ENCODE measurements around the gene CYP46A1. TPM values are rescaled to one million over a fixed set of nuclear protein-coding genes. Genes with fewer than 3 reads are reported as not detected.

The CYP46A1 gene
- total and polyA plus RNA-seq, 8 donors, result 1.0 to 5.2 (median 1.8) TPM

DNA sequence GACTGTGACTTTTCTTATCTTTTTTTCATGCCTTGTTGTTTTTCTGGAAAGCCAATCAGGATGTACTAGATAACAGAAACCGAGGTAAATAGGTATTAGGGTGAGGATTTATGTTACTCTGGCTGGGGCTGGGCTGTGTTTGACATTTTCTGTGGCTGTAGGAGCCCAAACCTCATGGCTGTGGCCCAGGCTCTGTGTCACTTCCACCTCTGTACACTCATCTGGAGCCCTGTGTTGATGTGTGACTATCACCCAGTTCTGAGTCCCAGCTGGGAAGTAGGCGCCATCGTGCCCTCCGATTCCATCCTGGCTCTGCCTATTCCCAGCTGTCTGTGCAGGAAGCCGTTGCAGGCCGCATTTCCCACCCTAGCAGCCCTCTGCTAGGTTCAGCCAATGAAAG is 40.8 kb upstream of the CYP46A1 start:
- H3K9me3 ChIP-seq, result no peaks in the 10 kb centered on the region
- TF ChIP-seq, protein P1, sequence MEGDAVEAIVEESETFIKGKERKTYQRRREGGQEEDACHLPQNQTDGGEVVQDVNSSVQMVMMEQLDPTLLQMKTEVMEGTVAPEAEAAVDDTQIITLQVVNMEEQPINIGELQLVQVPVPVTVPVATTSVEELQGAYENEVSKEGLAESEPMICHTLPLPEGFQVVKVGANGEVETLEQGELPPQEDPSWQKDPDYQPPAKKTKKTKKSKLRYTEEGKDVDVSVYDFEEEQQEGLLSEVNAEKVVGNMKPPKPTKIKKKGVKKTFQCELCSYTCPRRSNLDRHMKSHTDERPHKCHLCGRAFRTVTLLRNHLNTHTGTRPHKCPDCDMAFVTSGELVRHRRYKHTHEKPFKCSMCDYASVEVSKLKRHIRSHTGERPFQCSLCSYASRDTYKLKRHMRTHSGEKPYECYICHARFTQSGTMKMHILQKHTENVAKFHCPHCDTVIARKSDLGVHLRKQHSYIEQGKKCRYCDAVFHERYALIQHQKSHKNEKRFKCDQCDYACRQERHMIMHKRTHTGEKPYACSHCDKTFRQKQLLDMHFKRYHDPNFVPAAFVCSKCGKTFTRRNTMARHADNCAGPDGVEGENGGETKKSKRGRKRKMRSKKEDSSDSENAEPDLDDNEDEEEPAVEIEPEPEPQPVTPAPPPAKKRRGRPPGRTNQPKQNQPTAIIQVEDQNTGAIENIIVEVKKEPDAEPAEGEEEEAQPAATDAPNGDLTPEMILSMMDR (IDR thresholded peaks at IDR 0.05), result no peak
- FAIRE-seq (no peak), ATAC-seq (no peak), DNase-seq (no peak)
- WGBS, 2 donors, result 68 to 70% methylated on average over 6 of the region's 6 CpGs
- no peaks in the 10 kb centered on the region for H3K27me3 ChIP-seq
- H3K27ac ChIP-seq, result no peak overlapping the region
- no peaks in the 10 kb centered on the region for H3K4me1 ChIP-seq
- intact Hi-C loops (cut with DNase I), result no loop called here
- no peaks in the 10 kb centered on the region for H3K36me3 ChIP-seq
- no peak overlapping the region for H3K4me3 ChIP-seq

DNA sequence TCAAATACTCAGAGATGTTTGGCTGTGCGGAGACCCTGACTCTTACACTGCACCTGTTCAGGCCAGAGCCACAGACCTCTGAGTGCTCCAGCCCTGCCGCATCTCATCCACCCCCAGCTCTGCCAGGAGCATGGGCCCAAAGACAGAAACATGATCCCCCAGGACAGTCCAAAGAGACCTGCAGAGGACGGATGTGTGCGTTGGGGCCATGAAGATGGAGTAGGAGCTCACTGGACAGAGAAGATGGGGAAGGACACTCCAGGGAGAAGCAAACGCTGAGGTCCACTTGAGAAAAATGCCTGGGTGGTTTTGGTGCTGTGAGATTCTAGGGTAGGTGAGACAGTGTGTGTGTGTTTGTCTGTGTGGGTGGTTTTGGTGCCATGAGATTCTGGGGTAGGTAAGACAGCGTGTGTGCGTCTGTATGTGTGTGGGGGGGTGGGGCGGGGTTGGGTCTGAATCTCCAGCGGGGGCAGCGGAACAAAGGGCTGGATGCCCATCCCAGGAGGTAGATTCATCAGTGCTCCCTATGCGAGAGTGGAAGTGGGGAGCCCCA is 40.0 kb upstream of the CYP46A1 start:
- FAIRE-seq (no peak), ATAC-seq (no peak), DNase-seq (no peak)
- H3K27ac ChIP-seq, result no peak overlapping the region
- no peaks in the 10 kb centered on the region for H3K9me3 ChIP-seq
- no peak overlapping the region for H3K4me3 ChIP-seq
- 92% methylated on average over 11 of the region's 11 CpGs for WGBS, 2 donors
- intact Hi-C loops (cut with DNase I), result no loop called here
- no peaks in the 10 kb centered on the region for H3K36me3 ChIP-seq
- TF ChIP-seq, protein P1 (IDR thresholded peaks at IDR 0.05), result no peak
- H3K27me3 ChIP-seq, result no peaks in the 10 kb centered on the region
- H3K4me1 ChIP-seq, result no peaks in the 10 kb centered on the region

GRCh38 chr14:99644723-99645544 is 39.2 kb upstream of the CYP46A1 start, which contains the start of gene HHIPL1:
Gene HHIPL1 (plus strand): TSS chr14:99645129. CDS start chr14:99645208, 79 bp downstream.
- no peaks in the 10 kb centered on the region for H3K36me3 ChIP-seq
- no peak for FAIRE-seq
- TF ChIP-seq, protein P1 (IDR thresholded peaks at IDR 0.05), result no peak
- intact Hi-C loops (cut with DNase I), result no loop called here
- peak in 1 of 6 donors; percentile 66 for DNase-seq
- peak within 1 kb of the TSS; percentile 31 to 49 (median 35) for H3K4me3 ChIP-seq
- 9 to 11% methylated on average over 79 to 91 of the region's 91 CpGs for WGBS, 2 donors
- peak in 3 of 4 donors; percentile 54 to 74 (median 60) for ATAC-seq
- no peaks in the 10 kb centered on the region for H3K9me3 ChIP-seq
- no peak within 1 kb of the TSS for H3K27ac ChIP-seq
- H3K27me3 ChIP-seq, result no peaks in the 10 kb centered on the region
- no peaks in the 10 kb centered on the region for H3K4me1 ChIP-seq

DNA sequence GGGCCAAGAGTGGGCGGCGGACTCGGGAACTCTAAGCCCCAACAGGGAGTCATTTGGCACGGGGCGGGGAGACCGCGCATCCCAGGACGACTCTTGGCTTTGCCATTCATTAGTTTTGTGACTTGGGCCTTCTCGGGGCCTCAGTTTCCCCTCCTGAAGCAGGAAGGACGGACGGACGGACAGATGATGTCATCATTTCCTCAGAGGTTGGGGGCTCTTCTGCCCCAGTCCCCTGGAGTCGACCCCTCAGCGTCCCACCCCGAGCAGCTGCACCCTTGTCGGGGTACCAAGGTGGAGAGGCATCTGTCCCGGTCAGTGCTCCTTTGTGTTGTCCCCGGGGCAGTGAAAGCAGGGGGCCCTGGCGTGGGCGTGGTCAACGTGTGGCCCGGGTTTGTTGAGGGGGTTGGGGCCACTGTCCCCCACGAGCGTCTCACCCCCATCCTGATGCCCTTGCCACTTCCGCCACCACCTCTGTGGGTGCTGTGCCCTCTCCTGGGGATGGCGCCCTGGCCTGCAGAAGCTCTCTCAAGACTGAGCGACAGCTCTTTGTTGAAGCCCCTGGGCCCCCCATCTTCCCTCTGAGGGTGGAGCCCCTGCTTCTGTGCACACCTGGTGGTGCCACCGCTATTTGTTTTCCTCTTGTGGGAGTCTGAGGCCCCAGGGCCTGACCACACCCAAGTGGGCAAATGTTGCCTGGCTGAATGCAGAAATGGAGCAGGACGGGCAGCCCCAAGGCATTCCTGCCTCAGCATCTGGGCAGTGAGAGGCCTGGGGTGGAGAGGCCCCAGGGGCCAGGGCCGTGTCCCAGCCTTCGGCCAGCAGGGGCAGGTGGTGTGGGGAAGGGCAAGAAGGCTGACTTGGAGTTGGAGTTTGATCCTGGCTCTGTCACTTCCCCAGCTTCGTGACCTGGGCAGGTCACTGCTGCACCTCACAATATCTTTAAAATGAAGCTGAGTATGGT is 38.3 kb upstream of the CYP46A1 start:
- Histone ChIP-seq H3K27ac (no peak overlapping the region), H3K4me3 (peak overlapping the region in 3 of 4 donors; percentile 31 to 49 (median 35)), H3K9me3 (no peaks in the 10 kb centered on the region), H3K27me3 (no peaks in the 10 kb centered on the region), H3K36me3 (no peaks in the 10 kb centered on the region), H3K4me1 (no peaks in the 10 kb centered on the region)
- 42 to 49% methylated on average over 32 of the region's 32 CpGs for WGBS, 2 donors
- no peak for DNase-seq
- no peak for ATAC-seq
- intact Hi-C loops (cut with DNase I), result no loop called here
- FAIRE-seq, result no peak
- TF ChIP-seq, protein P1 (IDR thresholded peaks at IDR 0.05), result no peak
